ENCODE results near the gene MCRIP1.

The MCRIP1 gene

DNA sequence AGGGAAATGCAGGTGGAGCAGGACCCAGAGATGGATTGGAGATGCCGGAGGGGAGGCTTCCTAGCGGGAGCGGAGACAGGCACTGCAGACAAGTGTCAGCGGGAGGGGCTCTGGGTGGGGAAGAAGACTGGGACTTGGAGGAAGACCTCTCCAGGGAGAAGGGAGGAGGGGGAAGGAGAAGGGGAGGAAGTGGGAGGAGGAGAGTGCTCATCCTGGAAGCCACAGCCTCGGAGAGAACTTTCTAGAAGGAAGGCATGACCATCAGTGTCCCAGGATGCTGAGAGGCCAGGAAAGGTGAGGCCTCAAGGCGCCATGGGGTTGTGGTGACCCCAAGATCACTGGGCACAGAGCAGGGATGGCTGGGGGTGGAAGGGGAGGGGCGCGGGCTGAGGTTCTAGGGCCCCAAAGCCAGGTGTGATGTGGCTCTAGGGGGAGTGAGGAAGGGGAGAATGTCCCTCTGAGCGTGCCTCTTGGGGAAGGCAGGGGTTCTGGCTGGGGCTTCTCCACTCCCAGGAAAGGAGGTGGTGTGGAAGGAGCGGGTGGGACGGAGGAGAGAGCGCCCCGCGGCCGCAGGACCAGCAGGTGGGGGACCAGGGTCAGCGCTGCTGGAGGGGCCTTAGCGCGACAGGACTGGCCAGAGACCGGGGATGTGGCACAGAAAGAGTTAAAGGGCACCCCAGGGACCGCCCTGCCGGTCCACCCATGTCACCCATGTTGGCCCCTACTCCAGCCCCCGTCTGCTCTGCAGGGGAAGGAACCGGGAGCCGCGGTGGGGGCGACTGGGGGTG, 30.0 kb downstream of the MCRIP1 start:
- DNase-seq = no peak

DNA sequence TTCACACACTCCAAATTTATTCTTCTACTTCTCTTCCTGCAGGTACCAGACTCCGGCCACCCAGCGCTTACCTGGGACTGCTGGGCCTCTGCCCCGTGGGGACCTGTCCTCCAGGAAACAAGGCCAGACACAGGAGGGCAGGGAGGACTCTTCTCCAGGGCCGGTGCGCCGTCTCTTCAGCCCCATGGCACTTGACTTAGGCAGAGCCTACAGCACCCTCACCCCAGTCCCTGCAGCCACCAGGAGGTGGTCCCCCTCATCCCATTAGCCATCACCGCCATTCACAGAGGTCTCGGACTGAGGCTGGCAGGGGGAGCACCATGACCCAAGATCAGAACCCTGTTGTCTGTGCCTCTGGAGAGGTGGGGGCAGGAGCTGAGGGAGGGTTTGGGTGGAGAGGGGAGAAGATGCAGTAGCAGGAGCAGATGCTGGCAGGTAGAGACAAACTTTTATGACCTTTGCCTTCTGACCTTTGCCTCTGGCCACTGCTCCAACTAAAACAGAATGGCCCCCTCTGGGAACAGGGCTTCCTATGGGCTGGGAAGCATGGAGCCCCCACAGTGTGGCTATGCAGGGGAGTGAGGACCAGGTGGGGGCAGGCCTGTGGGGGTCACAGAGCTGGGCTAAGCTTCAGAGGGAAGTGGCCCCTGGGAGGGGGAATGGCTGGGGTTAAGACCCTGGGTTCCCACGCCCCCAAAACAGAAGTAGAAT, 30.9 kb downstream of the MCRIP1 start:
- no peak for DNase-seq

DNA sequence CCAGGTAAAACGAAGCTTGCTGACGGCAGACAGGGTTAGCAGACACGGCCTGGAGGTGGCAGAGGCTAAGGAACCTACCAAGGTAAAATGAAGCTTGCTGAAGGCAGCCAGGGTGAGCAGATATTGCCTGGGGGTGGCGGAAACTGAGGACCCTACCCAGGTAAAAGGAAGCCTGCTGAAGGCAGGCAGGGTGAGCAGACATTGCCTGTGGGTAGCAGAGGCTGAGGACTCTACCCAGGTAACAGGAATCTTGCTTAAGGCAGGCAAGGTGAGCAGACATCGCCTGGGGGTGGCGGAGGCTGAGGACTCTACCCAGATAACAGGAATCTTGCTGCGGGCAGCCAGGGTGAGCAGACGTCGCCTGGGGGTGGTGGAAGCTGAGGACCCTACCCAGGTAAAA, 31.8 kb downstream of the MCRIP1 start:
- DNase-seq = no peak

DNA sequence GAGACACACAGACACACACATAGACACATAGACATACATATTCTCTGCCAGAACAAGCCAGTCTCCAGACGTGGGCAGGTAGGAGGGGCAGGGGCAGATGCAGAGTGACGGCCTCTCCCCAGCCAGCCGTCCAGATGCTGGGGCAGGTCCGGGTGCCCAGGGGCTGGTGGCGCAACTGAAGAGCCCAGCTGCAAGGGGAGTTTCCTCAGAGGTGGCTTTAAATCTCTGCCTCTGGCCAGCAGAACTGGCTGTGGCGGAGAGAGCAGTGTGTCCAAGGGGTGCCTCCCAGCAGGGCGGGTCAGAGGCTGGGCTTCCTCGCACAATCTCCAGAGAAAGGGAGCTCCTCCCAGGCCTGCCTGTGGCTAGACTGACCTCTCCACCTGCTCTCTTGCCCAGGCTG, 38.6 kb downstream of the MCRIP1 start:
- no peak for DNase-seq

DNA sequence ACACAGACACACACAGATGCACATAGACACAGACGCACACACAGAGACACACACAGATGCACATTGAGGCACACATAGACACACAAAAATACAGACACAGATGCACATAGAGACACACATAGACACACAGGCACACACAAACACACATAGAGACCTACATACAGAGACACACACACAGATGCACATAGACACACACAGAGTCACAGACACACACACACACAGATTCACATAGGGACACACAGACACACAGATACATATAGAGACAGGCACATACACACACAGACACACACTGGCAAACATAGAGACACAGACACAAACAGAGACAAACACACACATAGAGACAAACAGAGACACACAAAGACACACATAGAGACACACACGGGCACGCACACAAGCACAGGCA, 39.0 kb downstream of the MCRIP1 start:
- no peak for DNase-seq

DNA sequence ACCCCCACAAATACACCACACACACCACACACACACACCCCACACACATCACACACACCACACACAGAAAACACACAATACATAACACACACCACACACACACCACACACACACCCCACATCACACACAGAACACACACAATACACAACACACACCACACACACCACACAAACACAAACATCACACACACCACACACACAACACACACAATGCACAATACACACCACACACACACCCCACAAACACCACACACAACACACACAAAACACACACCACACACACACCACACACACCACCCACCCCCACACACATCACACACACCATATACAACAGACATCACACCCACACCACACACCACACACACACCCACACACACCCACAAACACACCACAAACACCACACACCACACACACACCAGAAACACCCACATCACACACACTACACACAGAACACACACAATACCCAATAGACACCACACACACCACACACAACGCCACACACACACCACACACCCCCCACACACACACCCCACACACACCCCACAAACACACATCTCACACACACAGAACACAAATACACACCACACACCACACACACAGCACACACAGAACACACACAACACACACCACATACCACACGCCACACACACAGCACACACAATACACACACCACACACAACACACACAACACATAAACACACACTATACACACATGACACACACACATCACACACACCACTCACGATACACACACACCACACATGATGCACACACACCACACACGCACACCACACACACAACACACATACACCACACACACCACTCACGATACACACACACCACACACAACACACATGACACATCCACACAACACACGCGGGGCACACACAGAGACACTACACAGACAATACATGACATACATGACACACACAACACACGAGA, 40.1 kb downstream of the MCRIP1 start:
- DNase-seq = no peak
